HG03108 (cell line): ENCODE measurements around the gene DISP3.

ENCODE experiments used
- ATAC-seq: cut with Tn5 transposase; IDR thresholded peaks from one replicate; pipeline ENCODE4 v1.9.1; 2021; ENCODE audit warnings: moderate library complexity; ENCODE audit not compliant: unreplicated experiment

The DISP3 gene

GRCh38 chr1:11461531-11462137, 17.3 kb upstream of the DISP3 start:
- ATAC-seq, result no peak

DNA sequence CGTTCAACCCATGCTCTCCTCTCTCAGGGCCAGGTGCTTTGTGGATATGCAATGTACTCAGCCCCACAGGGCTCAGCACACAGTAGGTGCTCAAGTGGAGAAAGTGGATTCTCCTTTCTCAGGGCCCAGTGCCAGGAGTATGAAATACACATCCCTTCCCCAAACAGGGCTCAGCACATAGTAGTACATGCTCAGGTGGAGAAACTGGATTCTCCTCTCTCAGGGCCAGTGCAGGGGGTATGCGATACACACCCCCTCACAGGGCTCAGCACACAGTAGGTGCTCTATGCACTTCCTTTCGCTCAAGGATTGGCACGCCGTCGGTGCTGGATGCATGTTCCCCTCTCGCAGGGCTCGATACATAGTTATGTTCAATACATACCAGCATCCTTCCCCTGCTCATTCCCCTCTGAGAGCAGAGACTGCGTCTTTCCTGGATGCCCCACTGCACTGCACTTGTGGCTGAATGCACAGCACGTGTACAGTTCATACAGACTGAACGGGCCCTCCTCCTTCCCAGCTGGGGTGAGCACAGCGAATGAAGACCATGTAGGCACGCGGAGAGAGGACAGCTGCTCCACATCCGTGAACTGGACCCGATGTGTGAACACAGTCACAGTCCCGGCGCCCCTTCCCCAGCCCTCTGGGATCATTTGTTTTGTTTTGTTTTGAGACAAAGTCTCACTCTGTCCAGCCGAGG, 16.6 kb upstream of the DISP3 start:
- ATAC-seq, result no peak

DNA sequence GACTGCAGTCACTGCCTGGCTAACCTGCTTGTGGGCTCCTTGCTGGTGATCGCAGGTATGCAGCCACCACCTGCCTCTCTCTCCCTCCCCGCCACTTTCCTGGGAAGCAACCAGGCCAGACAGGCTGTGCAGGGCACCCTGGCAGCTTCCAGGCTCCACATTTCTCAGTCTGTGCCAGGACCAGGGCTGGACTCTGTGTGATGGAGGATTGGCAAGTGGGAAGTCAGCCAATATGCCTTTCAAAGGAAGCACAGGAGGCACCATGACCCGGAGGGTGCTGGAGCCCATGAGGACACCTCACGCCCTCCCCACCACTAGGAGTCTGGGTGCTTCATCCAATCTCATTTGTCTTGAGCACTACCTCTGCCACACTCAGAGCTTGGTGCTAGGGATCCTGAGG, 15.8 kb upstream of the DISP3 start:
- ATAC-seq, result no peak

GRCh38 chr1:11465307-11465706, 13.6 kb upstream of the DISP3 start:
- ATAC-seq, result no peak

- ATAC-seq, result no peak
Observed at GRCh38 chr1:11466416-11466815, 12.5 kb upstream of the DISP3 start.

GRCh38 chr1:11468878-11469277, 10.1 kb upstream of the DISP3 start:
- no peak for ATAC-seq

- ATAC-seq, result no peak
Observed at GRCh38 chr1:11470912-11471311, 8.0 kb upstream of the DISP3 start.

DNA sequence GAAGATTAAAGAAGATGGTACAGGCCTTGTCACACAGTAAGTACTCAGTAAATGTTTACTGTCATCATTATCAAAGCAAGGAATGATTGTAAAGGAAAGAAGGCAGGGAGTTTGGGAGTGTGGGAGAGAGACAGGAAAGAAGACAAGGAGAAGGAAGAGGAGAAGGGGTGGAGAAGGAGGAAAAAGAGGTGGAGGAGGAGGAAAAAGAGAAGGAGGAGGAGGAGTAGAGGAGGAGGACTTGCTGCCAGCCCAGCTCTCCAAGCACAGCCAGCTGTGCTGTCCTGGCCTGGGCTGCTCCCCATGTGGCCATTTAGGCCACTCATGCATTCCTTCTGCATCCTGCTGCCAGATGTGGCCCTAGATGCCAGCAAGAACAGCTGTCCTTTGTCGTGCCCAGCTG, 7.5 kb upstream of the DISP3 start:
- ATAC-seq, result no peak

DNA sequence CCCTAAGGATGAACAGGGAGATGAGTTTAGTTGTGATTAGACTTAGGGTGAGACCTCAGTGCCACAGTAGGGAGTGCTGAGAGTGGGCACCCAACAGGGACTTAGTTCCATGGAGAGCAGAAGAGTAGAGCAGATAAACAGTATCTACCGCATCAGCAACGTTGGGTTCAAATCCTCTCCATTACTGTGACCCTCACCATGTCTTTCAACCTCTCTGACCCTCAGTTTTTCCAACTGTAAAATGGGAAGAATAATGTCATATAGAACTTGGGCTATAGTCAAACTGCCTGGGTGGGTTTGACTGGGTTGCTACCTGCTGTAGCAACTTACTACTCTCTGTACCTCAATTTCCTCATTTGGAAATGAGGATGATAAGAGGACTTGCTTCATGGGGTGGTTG, 6.7 kb upstream of the DISP3 start:
- ATAC-seq, result no peak

GRCh38 chr1:11472741-11473140, 6.2 kb upstream of the DISP3 start:
- no peak for ATAC-seq

- ATAC-seq, result no peak
Observed at GRCh38 chr1:11473491-11474034, 5.4 kb upstream of the DISP3 start.

DNA sequence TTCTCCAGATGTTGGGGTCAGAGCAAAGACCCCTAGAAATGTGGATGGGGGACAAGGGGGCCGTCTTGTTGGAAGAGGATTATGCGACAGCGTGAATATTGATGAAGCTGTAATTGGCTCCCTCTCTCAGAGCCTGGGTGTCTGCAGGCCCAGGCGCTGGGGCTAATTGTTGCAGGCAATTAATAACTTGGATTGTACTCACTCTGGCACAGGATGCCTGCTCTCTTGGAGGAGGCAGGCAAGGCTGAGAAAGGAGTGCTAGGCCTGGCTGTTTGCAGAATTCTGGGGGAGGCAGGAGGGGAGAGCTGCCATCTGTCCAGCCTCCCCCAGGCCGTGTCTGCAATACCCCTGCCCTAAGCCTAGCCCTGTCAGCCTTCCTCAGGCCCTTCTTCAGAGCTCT, 4.1 kb upstream of the DISP3 start:
- ATAC-seq, result no peak

DNA sequence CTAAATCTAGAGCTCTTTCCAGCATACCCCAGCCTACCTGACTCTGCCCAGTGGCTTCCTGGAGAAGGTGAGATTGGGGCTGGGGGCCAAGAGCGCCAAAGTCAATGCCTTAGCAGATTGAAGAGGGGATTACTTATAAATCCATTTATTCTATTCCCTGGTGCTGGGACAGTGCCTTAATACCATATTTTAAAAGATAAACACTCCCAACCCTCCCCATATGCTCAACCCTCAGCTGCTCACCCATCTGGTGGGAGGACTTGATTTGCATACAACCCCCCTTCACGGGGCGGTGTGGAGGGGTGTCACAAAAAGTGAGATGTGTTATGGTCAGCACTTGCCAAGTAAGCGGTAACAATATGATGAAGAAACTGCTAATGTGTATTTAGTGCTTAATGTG, 3.2 kb upstream of the DISP3 start:
- no peak for ATAC-seq

DNA sequence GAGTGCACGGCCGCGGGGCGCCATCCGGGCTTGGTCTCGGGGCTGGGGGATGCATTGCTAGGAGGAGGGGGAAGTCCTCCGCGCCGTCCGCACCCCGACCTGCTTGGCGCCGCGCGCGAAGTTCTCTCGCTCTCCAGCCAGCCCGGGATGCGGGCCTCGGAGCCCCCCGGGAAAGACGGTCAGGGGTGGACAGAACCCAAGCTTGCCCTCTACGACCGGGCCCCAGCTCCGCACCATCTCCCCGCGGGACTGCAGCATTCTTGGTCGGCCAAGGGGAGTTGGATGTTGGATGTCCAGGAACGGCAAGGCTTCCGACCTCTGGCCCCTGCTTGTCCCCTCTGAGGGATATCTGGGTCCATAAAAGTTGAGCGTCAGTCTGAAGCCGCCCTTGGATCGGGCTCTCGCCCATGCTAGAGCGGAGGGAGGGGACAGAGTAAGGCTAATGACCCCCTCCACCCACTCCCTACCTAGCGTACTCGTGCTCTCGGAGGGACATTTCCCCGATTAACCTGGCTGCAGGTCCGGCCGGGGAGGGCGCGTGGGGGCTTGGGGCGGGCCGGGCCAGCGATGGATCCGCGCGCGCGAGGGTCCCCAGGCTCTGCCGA, 522 bp downstream of the DISP3 start:
- no peak for ATAC-seq

GRCh38 chr1:11481019-11481418, 2.1 kb downstream of the DISP3 start:
- no peak for ATAC-seq

- no peak for ATAC-seq
Observed at GRCh38 chr1:11482198-11482597, 3.2 kb downstream of the DISP3 start.

DNA sequence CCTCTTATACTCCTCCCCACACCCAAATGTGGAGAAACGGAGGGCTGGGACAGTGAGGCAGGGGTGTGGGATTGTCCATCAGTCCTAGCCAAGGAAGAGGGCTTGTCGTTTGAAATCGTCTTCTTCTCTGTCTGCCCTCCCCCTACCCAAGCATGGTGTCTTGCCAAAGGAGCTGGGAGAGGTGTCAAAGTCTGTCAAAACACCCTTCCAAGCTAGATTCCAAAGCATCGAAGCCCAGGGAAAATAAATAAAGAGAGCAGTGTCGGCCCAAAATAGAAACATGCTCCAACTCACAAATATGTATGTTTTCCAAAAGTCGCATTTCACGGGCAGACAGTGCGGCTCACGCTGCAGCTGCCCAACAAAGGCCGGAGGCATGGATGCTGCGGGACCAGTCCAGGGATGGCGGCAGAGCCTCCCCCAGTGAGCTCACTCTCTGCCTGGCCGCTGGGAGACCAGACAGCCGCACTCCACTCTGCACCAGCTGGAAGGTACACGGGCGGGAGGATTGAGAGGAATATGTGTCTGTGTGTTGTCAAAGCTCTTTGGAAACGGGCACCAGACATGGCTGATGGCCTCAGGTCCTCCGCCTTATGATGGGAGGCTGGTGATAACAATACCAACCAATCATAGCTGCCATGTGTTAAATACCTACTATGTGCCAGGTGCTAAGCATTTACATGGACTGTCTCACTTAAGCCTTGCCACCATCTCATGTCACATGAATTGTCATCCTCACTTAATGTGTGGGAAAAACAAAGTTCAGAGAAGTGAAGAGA, 3.9 kb downstream of the DISP3 start:
- no peak for ATAC-seq

DNA sequence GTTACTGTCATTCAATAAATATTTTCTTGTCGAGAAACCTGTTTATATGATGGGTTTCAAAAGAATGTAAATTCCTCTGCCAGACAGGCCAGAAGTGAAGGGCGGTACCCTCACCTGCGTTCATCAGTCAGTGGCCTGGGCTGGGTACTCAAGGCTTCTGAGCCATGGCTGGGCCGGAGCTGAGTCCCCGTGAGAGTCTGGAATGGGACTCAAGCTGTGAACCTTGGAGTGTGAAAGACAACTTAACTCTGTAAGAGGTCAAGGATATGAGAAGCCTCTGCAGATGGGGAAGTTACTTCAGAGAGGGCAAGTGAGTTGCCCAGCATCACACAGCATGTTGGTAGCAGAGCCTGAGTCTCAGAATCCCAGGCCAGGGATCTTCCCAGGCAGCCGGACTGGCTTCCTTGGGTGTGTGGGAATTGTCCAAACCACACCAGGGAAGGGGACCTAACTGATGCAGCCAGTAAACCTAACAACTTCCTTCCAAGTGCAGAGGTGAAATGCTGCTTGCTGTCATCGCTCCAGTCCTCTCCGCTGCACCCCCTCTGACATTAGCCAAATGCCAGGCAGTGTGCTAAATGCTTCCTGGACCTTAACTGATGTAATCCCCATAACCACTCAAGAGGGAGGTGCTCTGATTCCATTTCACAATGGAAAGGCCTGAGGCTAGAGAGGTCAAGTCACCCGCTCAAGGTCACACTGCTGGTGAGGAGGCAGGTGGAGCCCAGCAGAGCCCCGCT, 4.8 kb downstream of the DISP3 start:
- no peak for ATAC-seq

- no peak for ATAC-seq
Observed at GRCh38 chr1:11484321-11484655, 5.3 kb downstream of the DISP3 start.

DNA sequence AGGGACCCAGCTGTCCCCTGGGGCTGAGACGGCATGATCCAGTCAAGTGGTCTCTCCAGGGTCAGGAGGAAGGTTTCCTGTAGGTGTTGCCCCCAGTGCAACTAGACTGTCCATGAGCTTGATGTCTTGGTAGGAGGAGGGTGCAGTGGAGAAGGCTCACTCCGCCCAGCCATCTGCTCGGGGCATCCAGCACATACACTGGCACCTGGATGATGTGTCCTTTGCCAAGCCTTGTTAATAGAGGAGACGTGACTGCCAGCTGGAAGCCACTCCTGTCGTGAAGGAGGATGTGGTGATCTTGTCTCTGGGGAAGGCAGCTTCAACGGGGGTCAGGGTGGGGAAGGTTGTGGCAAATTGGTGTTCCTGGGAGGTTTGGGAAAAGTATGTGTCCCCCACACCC, 6.2 kb downstream of the DISP3 start:
- no peak for ATAC-seq
